IMR-90 (cell line): Measurements from ENCODE around the gene PRKN. TPM values are rescaled to one million over a fixed set of nuclear protein-coding genes. Genes with fewer than 3 reads are reported as not detected.

ENCODE experiments used
- ATAC-seq: fragments of 200-7000 bp; cut with Tn5 transposase; 2 replicates; pipeline ENCODE4 v1.9.1; 2020; ENCODE audit warnings: low read depth, mild to moderate bottlenecking, moderate library complexity
- BruUV-seq: library from RNA; stranded (reverse); fragments of 400-500 nt; replicated peaks from 2 replicates; lab custom pipeline; 2021; lab: Mats Ljungman, UMichigan
- CTCF ChIA-PET: fragments of 300-600 bp; formaldehyde crosslinking; extraction: SDS; loops from one replicate; lab custom pipeline; 2021; ENCODE audit warnings: antibody characterized with exemption; lab: Yijun Ruan, JAX
- POLR2A ChIA-PET: fragments of 300-600 bp; sonication (Branson Sonifier 250); formaldehyde crosslinking; loops from one replicate; lab custom pipeline; 2022; ENCODE audit warnings: antibody characterized with exemption; ENCODE audit not compliant: unreplicated experiment; lab: Charles Lee
- DNase-seq: peaks from one replicate; pipeline ENCODE4 v3.0.0; 2013
- H2AFZ ChIP-seq: replicated peaks from 2 replicates; pipeline ENCODE3; 2013; ENCODE audit warnings: low read length, mild to moderate bottlenecking; ENCODE audit not compliant: poor library complexity
- H2AK5ac ChIP-seq: 2 replicates; pipeline ENCODE4 v1.6.1; 2013; ENCODE audit warnings: low read depth, low read length, inconsistent platforms
- H2AK9ac ChIP-seq: replicated peaks from 2 replicates; pipeline ENCODE3; 2013; ENCODE audit warnings: mild to moderate bottlenecking, low read depth, low read length, moderate library complexity; ENCODE audit not compliant: poor library complexity
- H2BK120ac ChIP-seq: 2 replicates; pipeline ENCODE4 v1.6.1; 2013; ENCODE audit warnings: low read depth, low read length, inconsistent platforms
- H2BK15ac ChIP-seq: 3 replicates; pipeline ENCODE4 v1.6.1; 2013; ENCODE audit warnings: low read depth, low read length, inconsistent platforms
- H2BK20ac ChIP-seq: 2 replicates; pipeline ENCODE4 v1.6.1; 2013; ENCODE audit warnings: low read depth, mild to moderate bottlenecking, inconsistent platforms, low read length, moderate library complexity
- H2BK5ac ChIP-seq: 2 replicates; pipeline ENCODE4 v1.6.1; 2013; ENCODE audit warnings: mild to moderate bottlenecking, low read depth, low read length, inconsistent platforms; ENCODE audit not compliant: poor library complexity, severe bottlenecking
- H3K14ac ChIP-seq: replicated peaks from 2 replicates; pipeline ENCODE4 v1.6.1; 2013; ENCODE audit warnings: low read depth, low read length, inconsistent platforms
- H3K18ac ChIP-seq: 2 replicates; pipeline ENCODE4 v1.6.1; 2013; ENCODE audit warnings: low read depth, low read length, control low read depth
- H3K23ac ChIP-seq: 2 replicates; pipeline ENCODE4 v1.6.1; 2013; ENCODE audit warnings: low read depth, low read length, inconsistent platforms
- H3K27ac ChIP-seq: 2 replicates; pipeline ENCODE4 v1.5.1; 2013; ENCODE audit warnings: mild to moderate bottlenecking, control low read depth, low read length; ENCODE audit not compliant: insufficient read depth
- H3K27me3 ChIP-seq: 2 replicates; pipeline ENCODE4 v1.6.1; 2013; ENCODE audit warnings: low read length; ENCODE audit not compliant: control insufficient read depth, insufficient read depth
- H3K36me3 ChIP-seq: 2 replicates; pipeline ENCODE4 v1.6.1; 2013; ENCODE audit warnings: low read length, mixed read lengths; ENCODE audit not compliant: control insufficient read depth, insufficient read depth
- H3K4ac ChIP-seq: 2 replicates; pipeline ENCODE4 v1.6.1; 2013; ENCODE audit warnings: low read depth, low read length, inconsistent platforms
- H3K4me1 ChIP-seq: 2 replicates; pipeline ENCODE4 v1.6.1; 2013; ENCODE audit warnings: low read length, mixed read lengths; ENCODE audit not compliant: control insufficient read depth, insufficient read depth
- H3K4me2 ChIP-seq: 2 replicates; pipeline ENCODE4 v1.6.1; 2013; ENCODE audit warnings: low read depth, mild to moderate bottlenecking, control low read depth, low read length, moderate library complexity
- H3K4me3 ChIP-seq: 2 replicates; pipeline ENCODE4 v1.5.1; 2013; ENCODE audit warnings: low read depth, mild to moderate bottlenecking, control low read depth, low read length, moderate library complexity; ENCODE audit not compliant: insufficient read depth
- H3K56ac ChIP-seq: 2 replicates; pipeline ENCODE4 v1.6.1; 2013; ENCODE audit warnings: low read length, inconsistent platforms; ENCODE audit not compliant: insufficient read depth; ENCODE audit errors: extremely low read depth
- H3K79me1 ChIP-seq, 2 experiments: 2 replicates each; pipeline ENCODE4 v1.6.1; 2013; ENCODE audit warnings: low read length in 2 of 2, inconsistent platforms in 1 of 2, low read depth in 1 of 2
- H3K9ac ChIP-seq: 2 replicates; pipeline ENCODE4 v1.6.1; 2013; ENCODE audit warnings: low read depth, low read length, control low read depth
- H3K9me1 ChIP-seq: 2 replicates; pipeline ENCODE4 v1.6.1; 2013; ENCODE audit warnings: low read length, inconsistent platforms; ENCODE audit not compliant: insufficient read depth
- H3K9me3 ChIP-seq: 2 replicates; pipeline ENCODE4 v1.6.1; 2013; ENCODE audit warnings: low read length; ENCODE audit not compliant: control insufficient read depth, insufficient read depth
- H4K20me1 ChIP-seq: 2 replicates; pipeline ENCODE4 v1.6.1; 2013; ENCODE audit warnings: low read length, inconsistent platforms; ENCODE audit not compliant: insufficient read depth
- H4K5ac ChIP-seq: 2 replicates; pipeline ENCODE4 v1.6.1; 2013; ENCODE audit warnings: mild to moderate bottlenecking, low read depth, low read length, control low read depth
- H4K8ac ChIP-seq, 2 experiments: 2 replicates each; pipeline ENCODE4 v1.6.1; 2013; ENCODE audit warnings: low read depth in 2 of 2, low read length in 2 of 2, control low read depth in 1 of 2, inconsistent platforms in 1 of 2
- H4K91ac ChIP-seq: 2 replicates; pipeline ENCODE4 v1.6.1; 2013; ENCODE audit warnings: low read depth, low read length, inconsistent platforms; ENCODE audit not compliant: insufficient read depth
- CEBPB ChIP-seq: IDR thresholded peaks from 2 replicates; pipeline ENCODE4 v1.6.1; 2012; ENCODE audit warnings: low read depth, low read length, improper control_type of control experiment
- MAFK ChIP-seq: IDR thresholded peaks from 2 replicates; pipeline ENCODE4 v1.6.1; 2012; ENCODE audit warnings: low read depth, low read length, improper control_type of control experiment
- NFE2L2 ChIP-seq: fragments of 150-350 bp; IDR thresholded peaks from 2 replicates; pipeline ENCODE4 v1.6.1; 2016; ENCODE audit warnings: low read depth, mild to moderate bottlenecking, low read length
- POLR2A ChIP-seq: IDR thresholded peaks from 2 replicates; pipeline ENCODE4 v1.6.1; 2012; ENCODE audit warnings: mild to moderate bottlenecking, low read depth, low read length
- RCOR1 ChIP-seq: IDR thresholded peaks from 2 replicates; pipeline ENCODE4 v1.6.1; 2012; ENCODE audit warnings: mild to moderate bottlenecking, low read length, improper control_type of control experiment; ENCODE audit not compliant: insufficient replicate concordance
- SMC3 ChIP-seq: fragments of 150-350 bp; IDR thresholded peaks from 2 replicates; pipeline ENCODE4 v1.6.1; 2016; ENCODE audit warnings: low read depth, mild to moderate bottlenecking, antibody characterized with exemption, low read length, moderate library complexity
- USF2 ChIP-seq: fragments of 150-350 bp; IDR thresholded peaks from 2 replicates; pipeline ENCODE4 v1.6.1; 2017; ENCODE audit warnings: mild to moderate bottlenecking, antibody characterized with exemption, low read length, low read depth
- WGBS, 2 experiments: methylation state at CpG; one replicate each; pipeline versions ENCODE4 v1.1.5 to v1.1.7; 2013; ENCODE audit warnings: missing lambda C conversion rate in 2 of 2; ENCODE audit not compliant: insufficient read length in 1 of 2; ENCODE audit errors: extremely low coverage in 2 of 2; 5-methylcytosine and 5-hydroxymethylcytosine counted together
- dilution Hi-C: fragments of 300-500 bp; cut with HindIII; formaldehyde crosslinking; loops from one replicate; pipeline ENCODE4 v1.14.3; 2018; ENCODE audit warnings: low sequenced_read_pairs; ENCODE audit not compliant: unreplicated experiment
- in situ Hi-C: fragments of 300-500 bp; cut with MboI; formaldehyde crosslinking; loops from 3 replicates; pipeline ENCODE4 v1.14.3; 2019; ENCODE audit warnings: low sequenced_read_pairs, inconsistent platforms, mixed read lengths
- intact Hi-C: fragments of 100-400 bp; cut with micrococcal nuclease; formaldehyde crosslinking; loops from 2 replicates; pipeline ENCODE4 v1.10.0; 2022
- polyA plus RNA-seq, 3 experiments: library from polyadenylated mRNA; depleted of rRNA; stranded (reverse); fragments of >200 nt; gene quantifications; 2 replicates each; pipeline ENCODE4 v1.2.3, GENCODE V29; 2012; ENCODE audit warnings: low replicate concordance in 1 of 3
- total RNA-seq: library from RNA; depleted of rRNA; stranded (reverse); fragments of >200 nt; gene quantifications from 2 replicates; pipeline ENCODE4 v1.2.3, GENCODE V29; 2012
- TF ChIP-seq, protein P1 (sequence below): fragments of 150-350 bp; IDR thresholded peaks from 2 replicates; pipeline ENCODE4 v1.6.1; 2016; ENCODE audit warnings: low read depth, mild to moderate bottlenecking, low read length, moderate library complexity, borderline replicate concordance
- TF ChIP-seq, protein P2 (sequence below): conservative IDR thresholded peaks from 2 replicates; pipeline ENCODE4 v1.5.1; 2012; ENCODE audit warnings: mild to moderate bottlenecking, low read depth, low read length, improper control_type of control experiment

PRKN gene
- total and polyA plus RNA-seq, 2 of the 4 experiments (the other 2 are of a cell fraction) = 0.15 to 0.18 TPM

GRCh38 chr6:161973064-161973463, 754.5 kb downstream of the PRKN start:
- Histone ChIP-seq H2BK5ac (no peak overlapping the region), H3K4me2 (no peak overlapping the region), H4K5ac (no peak overlapping the region), H2AK5ac (no peak overlapping the region), H3K18ac (no peak overlapping the region), H3K27me3 (no peaks in the 10 kb centered on the region), H3K79me1 (no peaks in the 10 kb centered on the region), H3K4me3 (no peak overlapping the region), H3K23ac (no peak overlapping the region), H3K9me1 (no peaks in the 10 kb centered on the region), H3K14ac (no peak overlapping the region), H4K8ac (no peak overlapping the region), H3K27ac (no peak overlapping the region), H3K36me3 (no peaks in the 10 kb centered on the region), H2BK15ac (no peak overlapping the region), H3K9ac (no peak overlapping the region), H2AFZ (no peak overlapping the region), H2BK120ac (no peak overlapping the region), H3K4ac (no peak overlapping the region), H2BK20ac (no peak overlapping the region), H4K20me1 (no peaks in the 10 kb centered on the region), H2AK9ac (no peak overlapping the region), H3K4me1 (no peaks in the 10 kb centered on the region), H4K91ac (no peak overlapping the region), H3K56ac (no peak overlapping the region), H3K9me3 (peaks cover 21% of the 10 kb centered on the region)
- TF ChIP-seq, protein P1, sequence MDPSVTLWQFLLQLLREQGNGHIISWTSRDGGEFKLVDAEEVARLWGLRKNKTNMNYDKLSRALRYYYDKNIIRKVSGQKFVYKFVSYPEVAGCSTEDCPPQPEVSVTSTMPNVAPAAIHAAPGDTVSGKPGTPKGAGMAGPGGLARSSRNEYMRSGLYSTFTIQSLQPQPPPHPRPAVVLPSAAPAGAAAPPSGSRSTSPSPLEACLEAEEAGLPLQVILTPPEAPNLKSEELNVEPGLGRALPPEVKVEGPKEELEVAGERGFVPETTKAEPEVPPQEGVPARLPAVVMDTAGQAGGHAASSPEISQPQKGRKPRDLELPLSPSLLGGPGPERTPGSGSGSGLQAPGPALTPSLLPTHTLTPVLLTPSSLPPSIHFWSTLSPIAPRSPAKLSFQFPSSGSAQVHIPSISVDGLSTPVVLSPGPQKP = no peak
- TF ChIP-seq POLR2A = no peak
- TF ChIP-seq, protein P2, sequence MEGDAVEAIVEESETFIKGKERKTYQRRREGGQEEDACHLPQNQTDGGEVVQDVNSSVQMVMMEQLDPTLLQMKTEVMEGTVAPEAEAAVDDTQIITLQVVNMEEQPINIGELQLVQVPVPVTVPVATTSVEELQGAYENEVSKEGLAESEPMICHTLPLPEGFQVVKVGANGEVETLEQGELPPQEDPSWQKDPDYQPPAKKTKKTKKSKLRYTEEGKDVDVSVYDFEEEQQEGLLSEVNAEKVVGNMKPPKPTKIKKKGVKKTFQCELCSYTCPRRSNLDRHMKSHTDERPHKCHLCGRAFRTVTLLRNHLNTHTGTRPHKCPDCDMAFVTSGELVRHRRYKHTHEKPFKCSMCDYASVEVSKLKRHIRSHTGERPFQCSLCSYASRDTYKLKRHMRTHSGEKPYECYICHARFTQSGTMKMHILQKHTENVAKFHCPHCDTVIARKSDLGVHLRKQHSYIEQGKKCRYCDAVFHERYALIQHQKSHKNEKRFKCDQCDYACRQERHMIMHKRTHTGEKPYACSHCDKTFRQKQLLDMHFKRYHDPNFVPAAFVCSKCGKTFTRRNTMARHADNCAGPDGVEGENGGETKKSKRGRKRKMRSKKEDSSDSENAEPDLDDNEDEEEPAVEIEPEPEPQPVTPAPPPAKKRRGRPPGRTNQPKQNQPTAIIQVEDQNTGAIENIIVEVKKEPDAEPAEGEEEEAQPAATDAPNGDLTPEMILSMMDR = no peak
- no peak for TF ChIP-seq RCOR1
- no peak for TF ChIP-seq CEBPB
- TF ChIP-seq USF2 = no peak
- TF ChIP-seq SMC3 = no peak
- no peak for TF ChIP-seq NFE2L2
- TF ChIP-seq MAFK = no peak
- ChIA-PET CTCF (no interaction called here), POLR2A (no interaction called here)
- ATAC-seq (no peak), DNase-seq (no peak)
- intact Hi-C loops = no loop called here
- no CpG with 5 or more reads among the region's 9 CpGs for WGBS, 2 experiments
- dilution Hi-C loops = no loop called here
- no TSS peak for BruUV-seq
- in situ Hi-C loops = no loop called here
